GM21526 (cell line): ENCODE results near the gene SND1.
"Not testable (repeated sequence)": the region's sequence is repeated elsewhere in the genome, so short reads cannot be mapped to it uniquely, and the experiment has no call there.

ENCODE experiments used
- ATAC-seq: cut with Tn5 transposase; IDR thresholded peaks from one replicate; pipeline ENCODE4 v1.9.1; 2021; ENCODE audit warnings: moderate library complexity; ENCODE audit not compliant: unreplicated experiment, low FRiP score

The SND1 gene

GRCh38 chr7:127946847-127947246 is 294.9 kb downstream of the SND1 start:
- no peak for ATAC-seq

GRCh38 chr7:127948312-127948711 is 296.3 kb downstream of the SND1 start:
- ATAC-seq = no peak

- no peak for ATAC-seq
Measured at GRCh38 chr7:127948930-127949329, 296.9 kb downstream of the SND1 start.

DNA sequence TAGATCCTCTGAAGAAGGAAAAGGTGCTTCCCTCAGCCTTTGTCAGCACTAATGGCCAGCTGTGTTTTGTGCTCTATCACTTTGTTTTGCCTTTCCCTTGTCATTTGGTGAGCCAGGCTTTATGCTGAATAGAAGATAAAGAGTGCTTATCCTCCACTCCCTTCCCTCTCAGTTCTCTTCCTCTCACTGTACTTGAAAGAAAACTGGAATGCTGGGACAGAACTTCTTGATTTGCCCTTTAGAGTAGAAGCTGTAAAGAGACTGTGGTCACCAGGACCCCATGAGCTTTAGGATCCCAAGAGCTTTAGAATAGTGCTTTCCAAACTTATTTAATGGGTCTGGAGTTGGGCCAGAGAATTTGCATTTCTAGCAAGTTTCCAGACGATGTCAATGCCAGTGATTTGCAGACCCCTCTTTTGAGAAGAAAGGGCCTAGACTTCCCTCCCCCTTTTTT is 297.8 kb downstream of the SND1 start:
- no peak for ATAC-seq

DNA sequence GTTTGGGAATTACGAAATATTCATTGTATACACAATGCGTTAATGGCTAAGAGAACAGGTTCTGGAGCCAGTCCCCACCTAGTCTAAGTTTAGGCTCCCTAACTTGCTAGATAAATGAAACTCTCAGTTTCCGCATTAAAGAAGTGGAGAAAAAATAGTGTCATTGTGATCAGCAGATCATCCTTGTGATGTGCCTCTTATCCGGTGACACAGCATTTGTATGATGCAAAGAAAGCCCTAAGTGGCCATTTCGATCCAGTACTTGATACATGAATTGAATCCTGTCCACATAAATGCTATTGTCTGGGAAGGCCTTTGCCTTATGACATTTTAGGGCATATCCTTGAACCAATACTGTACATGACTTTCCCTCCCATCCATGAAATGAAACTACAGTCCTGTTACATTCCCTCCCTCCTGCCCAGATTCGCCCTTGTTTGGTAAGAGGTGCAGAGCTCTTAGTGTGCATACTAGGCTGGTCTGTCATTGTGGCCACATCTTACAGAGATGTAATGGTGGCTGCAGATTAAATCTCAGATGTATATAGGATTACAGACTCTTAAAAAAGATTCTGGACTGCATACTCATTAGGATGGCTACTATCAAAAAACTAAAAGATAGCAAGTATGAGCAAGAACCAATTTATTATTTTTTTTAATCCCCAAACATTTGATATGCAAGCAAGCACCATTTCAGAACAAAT is 298.4 kb downstream of the SND1 start:
- no peak for ATAC-seq

DNA sequence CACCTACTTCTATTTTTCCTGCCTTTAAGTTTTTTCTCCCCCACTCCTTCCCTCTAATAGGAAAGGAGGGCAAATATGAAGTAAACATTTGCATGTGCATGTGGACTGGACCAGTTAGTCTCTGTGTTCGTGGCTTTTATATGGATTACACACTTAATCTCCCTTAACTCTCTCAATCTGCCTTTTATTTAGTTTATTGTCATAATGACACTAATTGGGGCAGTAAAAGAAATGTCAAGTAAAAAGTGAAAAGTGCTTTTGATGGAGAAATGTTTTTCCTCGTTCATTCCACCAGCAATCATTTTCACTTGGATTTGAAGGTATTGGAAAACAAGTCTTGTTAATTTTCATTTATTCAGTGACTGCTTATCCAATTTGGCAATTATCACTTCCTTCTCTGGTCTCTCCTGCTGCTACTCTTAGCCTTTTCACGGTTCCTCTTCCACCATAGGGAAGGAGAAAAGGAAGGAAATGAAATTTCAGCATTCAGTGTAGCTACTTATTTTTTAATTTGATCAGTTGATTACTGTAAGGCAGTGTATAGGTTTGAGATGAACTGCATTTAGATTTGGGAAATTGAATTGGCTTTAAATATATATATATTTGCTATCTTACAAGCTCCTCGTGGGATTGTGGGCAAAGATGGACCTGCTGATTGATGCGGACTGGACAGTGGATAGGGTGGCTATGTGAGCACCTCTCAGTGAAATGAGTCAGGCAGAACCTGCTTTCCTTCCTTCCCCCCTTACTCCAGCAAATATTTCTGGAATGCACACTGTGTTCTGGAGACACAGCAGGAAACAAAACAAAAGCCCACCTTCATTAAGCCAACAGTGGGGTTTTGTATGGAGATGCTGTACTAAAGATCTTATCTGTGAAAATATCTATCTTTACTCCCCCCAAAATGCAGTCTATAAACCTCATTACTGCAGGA is 301.7 kb downstream of the SND1 start:
- ATAC-seq = no peak

DNA sequence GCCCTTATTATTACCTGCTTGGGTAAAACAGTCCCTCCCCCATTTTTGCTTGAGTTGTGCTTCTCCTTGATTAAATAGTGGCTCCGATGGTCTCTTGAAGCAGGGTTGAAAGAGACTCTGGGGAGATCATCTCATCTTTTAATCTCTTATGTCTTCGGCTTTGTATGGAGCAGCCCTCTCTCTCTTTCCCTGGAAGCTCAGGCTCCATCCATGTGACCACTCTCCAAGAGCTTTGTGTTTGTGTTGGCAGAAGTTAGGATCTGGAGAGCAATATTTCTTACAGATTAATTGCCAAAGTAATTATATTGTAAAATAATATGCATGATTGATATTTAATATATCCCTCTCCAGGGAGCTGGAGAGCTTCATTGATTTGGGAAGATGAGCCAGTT is 302.4 kb downstream of the SND1 start:
- ATAC-seq = no peak

GRCh38 chr7:127955051-127955531 is 303.1 kb downstream of the SND1 start:
- no peak for ATAC-seq

DNA sequence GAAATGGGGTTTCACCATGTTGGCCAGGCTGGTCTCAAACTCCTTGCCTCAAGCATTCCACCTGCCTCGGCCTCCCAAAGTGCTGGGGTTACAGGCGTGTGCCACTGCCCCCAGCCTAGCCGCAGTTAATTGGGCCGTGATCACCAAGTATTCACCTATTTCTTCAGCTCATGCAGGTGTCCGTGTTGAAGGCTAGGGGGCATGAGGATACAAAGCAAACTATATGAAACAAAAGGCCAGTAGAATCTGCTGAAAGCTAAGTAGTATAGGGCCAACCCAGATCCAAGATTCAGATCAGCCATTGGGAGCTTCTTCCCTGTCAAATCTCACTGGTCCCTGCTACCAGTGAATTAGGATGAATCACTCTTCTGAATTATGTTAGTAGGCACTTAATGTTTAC is 305.9 kb downstream of the SND1 start:
- no peak for ATAC-seq

DNA sequence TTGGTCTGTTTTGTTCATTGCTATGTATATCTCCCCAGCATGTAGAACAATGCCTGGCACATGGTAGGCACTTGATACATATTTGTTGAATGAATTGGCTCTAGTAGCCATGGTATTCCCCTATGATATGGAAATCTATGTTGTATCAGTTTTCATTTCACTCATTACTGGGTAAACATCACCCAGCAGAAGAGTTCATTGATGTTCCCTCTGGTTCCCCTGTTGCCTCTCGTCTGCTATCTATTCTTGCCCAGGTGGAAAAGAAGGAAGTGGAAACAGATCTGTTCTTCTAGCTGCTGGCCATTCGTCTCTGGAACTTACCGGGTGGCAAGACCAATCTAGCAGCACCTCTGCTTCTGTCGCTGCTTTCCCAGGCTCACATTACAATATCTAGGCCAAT is 307.8 kb downstream of the SND1 start:
- ATAC-seq = no peak

- ATAC-seq = no peak
Measured at GRCh38 chr7:127961786-127962453, 309.9 kb downstream of the SND1 start.

DNA sequence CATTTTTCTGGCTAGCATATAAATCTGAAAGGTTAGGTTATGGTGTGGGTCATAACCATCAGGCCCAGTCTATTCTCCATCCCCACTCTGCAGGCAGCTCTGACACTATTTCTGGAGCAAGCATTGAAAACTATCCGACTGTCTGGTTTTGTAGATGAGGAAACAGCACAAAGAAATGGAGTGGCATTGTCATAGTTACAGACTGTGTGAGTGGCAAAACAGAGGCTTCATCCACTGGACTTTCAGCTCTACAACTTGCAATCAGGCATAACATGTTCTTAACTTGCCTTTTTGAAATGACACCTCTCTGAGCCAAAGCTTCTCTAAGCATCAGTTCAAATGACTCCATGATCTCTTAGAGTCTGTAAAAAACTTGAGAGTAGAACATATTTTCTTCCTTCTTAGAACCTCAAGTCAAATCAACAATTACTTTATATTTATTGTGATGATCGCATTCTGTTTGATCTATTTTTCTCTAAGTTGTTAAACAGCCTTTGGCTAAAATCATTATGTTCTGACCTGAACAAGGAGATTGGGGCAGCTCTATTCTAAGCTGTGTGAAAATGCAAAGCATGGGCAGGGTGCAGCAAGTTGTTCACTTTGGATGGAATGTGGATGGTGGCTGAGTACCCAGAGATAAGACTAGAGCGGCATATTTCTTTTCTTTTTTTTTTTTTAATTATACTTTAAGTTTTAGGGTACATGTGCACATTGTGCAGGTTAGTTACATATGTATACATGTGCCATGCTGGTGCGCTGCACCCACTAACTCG is 310.8 kb downstream of the SND1 start:
- ATAC-seq = no peak

DNA sequence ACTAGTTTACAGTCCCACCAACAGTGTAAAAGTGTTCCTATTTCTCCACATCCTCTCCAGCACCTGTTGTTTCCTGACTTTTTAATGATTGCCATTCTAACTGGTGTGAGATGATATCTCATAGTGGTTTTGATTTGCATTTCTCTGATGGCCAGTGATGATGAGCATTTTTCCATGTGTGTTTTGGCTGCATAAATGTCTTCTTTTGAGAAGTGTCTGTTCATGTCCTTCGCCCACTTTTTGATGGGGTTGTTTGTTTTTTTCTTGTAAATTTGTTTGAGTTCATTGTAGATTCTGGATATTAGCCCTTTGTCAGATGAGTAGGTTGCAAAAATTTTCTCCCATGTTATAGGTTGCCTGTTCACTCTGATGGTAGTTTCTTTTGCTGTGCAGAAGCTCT is 311.9 kb downstream of the SND1 start:
- ATAC-seq = not testable (repeated sequence)

DNA sequence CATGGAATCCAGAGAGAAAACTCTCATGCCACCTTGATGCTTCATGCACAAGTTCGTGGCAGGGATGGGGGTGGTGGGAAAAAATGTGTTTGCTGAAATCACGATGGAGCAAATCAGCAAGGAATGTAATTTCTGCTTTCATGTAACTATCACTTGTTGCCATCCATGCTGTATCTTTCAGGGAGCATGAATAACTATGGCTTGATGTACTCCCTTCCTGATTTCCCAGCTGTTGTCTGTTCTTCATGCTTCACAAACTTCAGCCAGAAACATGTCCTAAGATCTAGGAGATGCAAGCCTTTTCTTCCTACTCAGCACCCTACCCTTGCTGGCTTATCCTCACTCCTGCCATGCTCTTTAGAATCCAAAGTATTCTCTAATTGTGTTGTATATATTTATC is 315.3 kb downstream of the SND1 start:
- ATAC-seq = no peak

GRCh38 chr7:127968547-127968946 is 316.6 kb downstream of the SND1 start:
- no peak for ATAC-seq

- no peak for ATAC-seq
Measured at GRCh38 chr7:127973832-127974231, 321.8 kb downstream of the SND1 start.

- no peak for ATAC-seq
Measured at GRCh38 chr7:127974446-127975035, 322.5 kb downstream of the SND1 start.

GRCh38 chr7:127976056-127976737 is 324.2 kb downstream of the SND1 start:
- ATAC-seq = no peak

DNA sequence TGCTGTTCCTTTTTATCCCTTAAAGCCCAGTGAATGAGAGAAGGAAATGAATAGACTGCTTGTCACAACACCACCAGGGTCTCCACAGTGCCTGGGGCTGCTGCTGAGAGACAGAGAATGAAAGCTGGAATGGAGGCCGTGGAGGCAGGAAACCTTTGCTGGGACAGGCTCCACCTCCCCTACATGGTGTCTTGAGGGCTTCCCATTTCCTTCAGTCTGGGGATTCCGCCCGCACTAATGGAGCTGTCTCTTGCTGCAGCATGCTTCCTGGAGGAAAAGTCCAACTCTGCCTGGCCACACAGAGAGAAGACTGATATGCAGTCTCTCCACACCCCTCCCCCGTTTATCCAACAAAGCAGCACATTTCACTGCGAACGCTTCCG is 324.7 kb downstream of the SND1 start:
- no peak for ATAC-seq
